A673 (cell line): ENCODE results near the gene FAM3C.

Experiments used
- EZH2 ChIP-seq: fragments of 200-600 bp; sonication (generic); IDR thresholded peaks from 2 replicates; pipeline ENCODE4 v1.6.1; 2017; ENCODE audit warnings: borderline replicate concordance, low read depth, mild to moderate bottlenecking, mixed read lengths, antibody characterized with exemption, low read length; ENCODE audit not compliant: poor library complexity, severe bottlenecking
- TF ChIP-seq, protein P1 (sequence below): fragments of 300-800, 200-600 bp; sonication (generic); conservative IDR thresholded peaks from 2 replicates; pipeline ENCODE4 v1.5.1; 2017; ENCODE audit warnings: low read depth, mild to moderate bottlenecking, antibody characterized with exemption, low read length, moderate library complexity, mixed read lengths

DNA sequence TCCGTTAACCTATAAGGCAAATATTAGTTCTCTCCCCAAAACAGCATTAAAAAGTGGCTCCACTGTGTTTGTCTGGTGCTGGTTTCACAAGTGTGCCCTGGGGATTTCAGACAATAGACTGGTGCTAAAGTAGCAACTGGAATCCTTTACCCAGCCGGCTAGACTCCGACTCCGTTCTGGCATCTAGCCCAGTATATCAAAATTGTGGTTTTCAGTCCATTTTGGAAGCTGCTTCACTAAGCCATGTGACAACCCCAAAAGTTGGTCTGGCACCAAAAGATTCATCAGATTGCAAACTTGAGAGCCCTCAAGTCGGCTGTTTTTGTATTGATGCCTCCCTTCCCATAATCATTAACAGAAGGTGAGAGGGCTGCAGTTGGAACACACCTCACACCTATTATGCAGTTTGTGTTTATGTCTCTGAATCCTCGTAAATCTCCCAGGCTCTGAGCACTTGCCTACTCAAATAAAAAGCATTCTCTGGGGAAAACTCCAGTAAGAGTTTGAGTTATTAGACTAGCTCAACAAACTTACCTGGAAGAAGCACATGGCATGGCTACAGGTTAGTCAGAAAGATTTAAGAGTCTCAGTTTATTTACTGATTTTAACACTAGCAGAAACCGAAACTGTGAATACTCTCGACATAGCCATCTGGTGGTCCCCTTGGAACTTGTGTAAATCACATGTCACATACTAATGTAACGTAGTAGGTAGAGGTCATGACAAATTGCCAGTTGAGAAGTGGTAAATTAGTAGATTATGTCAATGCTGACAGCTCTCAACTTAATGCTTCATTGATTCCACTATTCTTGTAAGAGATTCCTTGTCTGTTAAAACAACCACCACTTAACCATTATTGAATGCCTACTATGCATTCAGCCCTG is 82.1 kb downstream of the FAM3C start:
- TF ChIP-seq, protein P1, sequence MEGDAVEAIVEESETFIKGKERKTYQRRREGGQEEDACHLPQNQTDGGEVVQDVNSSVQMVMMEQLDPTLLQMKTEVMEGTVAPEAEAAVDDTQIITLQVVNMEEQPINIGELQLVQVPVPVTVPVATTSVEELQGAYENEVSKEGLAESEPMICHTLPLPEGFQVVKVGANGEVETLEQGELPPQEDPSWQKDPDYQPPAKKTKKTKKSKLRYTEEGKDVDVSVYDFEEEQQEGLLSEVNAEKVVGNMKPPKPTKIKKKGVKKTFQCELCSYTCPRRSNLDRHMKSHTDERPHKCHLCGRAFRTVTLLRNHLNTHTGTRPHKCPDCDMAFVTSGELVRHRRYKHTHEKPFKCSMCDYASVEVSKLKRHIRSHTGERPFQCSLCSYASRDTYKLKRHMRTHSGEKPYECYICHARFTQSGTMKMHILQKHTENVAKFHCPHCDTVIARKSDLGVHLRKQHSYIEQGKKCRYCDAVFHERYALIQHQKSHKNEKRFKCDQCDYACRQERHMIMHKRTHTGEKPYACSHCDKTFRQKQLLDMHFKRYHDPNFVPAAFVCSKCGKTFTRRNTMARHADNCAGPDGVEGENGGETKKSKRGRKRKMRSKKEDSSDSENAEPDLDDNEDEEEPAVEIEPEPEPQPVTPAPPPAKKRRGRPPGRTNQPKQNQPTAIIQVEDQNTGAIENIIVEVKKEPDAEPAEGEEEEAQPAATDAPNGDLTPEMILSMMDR: no peak
- TF ChIP-seq EZH2: no peak
